Muscle layer of colon (tissue), 2 donors: Measurements from ENCODE around the gene CCL13.

ENCODE experiments used
- H3K27ac ChIP-seq: one replicate; pipeline ENCODE4 v1.7.0; 2013; ENCODE audit warnings: low read depth, mild to moderate bottlenecking, low read length, moderate library complexity
- H3K27me3 ChIP-seq, 2 donors: one replicate each; pipeline ENCODE4 v1.7.0; 2013; ENCODE audit warnings: low read length in 2 of 2, mild to moderate bottlenecking in 2 of 2; ENCODE audit not compliant: insufficient read depth in 2 of 2, control insufficient read depth in 1 of 2
- H3K36me3 ChIP-seq: one replicate; pipeline ENCODE4 v1.7.0; 2013; ENCODE audit warnings: mild to moderate bottlenecking, low read length; ENCODE audit not compliant: insufficient read depth
- H3K4me1 ChIP-seq: one replicate; pipeline ENCODE4 v1.7.0; 2013; ENCODE audit warnings: mild to moderate bottlenecking, low read length; ENCODE audit not compliant: insufficient read depth
- H3K4me3 ChIP-seq, 2 donors: one replicate each; pipeline ENCODE4 v1.7.0; 2013; ENCODE audit warnings: low read length in 2 of 2, low read depth in 1 of 2, mild to moderate bottlenecking in 1 of 2, moderate library complexity in 1 of 2
- H3K9ac ChIP-seq: one replicate; pipeline ENCODE4 v1.7.0; 2013; ENCODE audit warnings: low read length
- H3K9me3 ChIP-seq: one replicate; pipeline ENCODE4 v1.7.0; 2013; ENCODE audit warnings: mild to moderate bottlenecking, low read length
- donor health status: abdominal sarcoma.
- donor health status: Adenocarcinoma of cecum.

Gene CCL13

DNA sequence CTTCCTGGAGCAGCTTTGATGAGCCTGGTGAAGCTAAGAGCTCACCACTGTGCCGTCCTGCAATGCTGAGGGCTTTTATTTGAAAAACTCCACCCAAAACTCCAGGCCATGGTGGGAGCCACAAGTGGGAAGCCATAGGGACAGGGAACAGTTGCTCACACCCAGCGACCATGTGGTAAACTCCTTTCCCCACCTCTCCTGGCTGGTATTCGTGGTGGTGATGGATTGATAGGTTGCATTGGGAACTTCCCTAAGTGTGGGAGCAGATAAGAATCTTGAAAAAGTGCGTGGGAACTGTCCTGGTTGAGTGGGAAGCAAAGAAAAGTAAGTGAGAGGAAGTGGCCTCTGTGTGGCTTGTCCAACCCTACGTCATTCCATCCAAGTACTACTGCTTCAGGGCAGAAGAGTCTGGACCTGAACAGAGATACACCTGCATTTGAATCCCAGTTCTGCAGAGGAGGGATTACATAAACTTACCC lies 6.9 kb downstream of the CCL13 start, which contains the start of gene CCL1:
CCL1 (minus strand) TSS at position 51 of the 479 bp plus-strand sequence. CDS start 72 bp downstream, outside the sequence.
- no peak within 1 kb of the TSS for H3K4me3 ChIP-seq
- peaks cover 0 to 5% of the 10 kb centered on the region in 2 donors for H3K27me3 ChIP-seq
- no peaks in the 10 kb centered on the region for H3K4me1 ChIP-seq
- no peaks in the 10 kb centered on the region for H3K9me3 ChIP-seq
- H3K9ac ChIP-seq: no peak within 1 kb of the TSS
- H3K27ac ChIP-seq: no peak within 1 kb of the TSS
- H3K36me3 ChIP-seq: no peaks in the 10 kb centered on the region

- Histone ChIP-seq H3K27ac (no peak overlapping the region), H3K36me3 (no peaks in the 10 kb centered on the region), H3K9me3 (no peaks in the 10 kb centered on the region), H3K4me3 (no peak overlapping the region), H3K9ac (no peak overlapping the region), H3K27me3 (peaks cover 0 to 5% of the 10 kb centered on the region in 2 donors), H3K4me1 (no peaks in the 10 kb centered on the region)
Measured at GRCh38 chr17:34364751-34365150, 8.5 kb downstream of the CCL13 start.

DNA sequence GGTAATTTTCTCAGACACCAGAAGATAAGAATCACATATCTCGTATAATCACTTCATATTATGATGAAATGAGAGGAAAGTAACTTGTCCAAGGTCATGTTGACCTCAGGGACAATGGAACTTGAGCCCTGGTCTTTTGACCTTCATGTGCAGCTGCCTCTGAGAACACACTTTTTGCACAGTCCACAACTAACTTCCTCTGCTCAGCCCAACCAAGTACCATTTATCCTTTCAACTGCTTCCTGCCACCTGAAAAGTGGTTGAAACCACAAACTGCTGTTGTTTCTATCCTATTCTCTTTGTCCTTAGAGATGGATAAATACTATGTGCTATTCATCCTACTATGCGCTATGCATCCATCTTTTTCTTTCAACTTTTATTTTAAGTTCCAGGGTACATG lies 9.1 kb downstream of the CCL13 start:
- peaks cover 0 to 5% of the 10 kb centered on the region in 2 donors for H3K27me3 ChIP-seq
- no peaks in the 10 kb centered on the region for H3K9me3 ChIP-seq
- H3K4me3 ChIP-seq: no peak overlapping the region
- H3K9ac ChIP-seq: no peak overlapping the region
- no peaks in the 10 kb centered on the region for H3K36me3 ChIP-seq
- H3K4me1 ChIP-seq: no peaks in the 10 kb centered on the region
- H3K27ac ChIP-seq: no peak overlapping the region

- Histone ChIP-seq H3K27me3 (peaks cover 0 to 5% of the 10 kb centered on the region in 2 donors), H3K4me1 (no peaks in the 10 kb centered on the region), H3K27ac (no peak overlapping the region), H3K9me3 (no peaks in the 10 kb centered on the region), H3K9ac (no peak overlapping the region), H3K4me3 (no peak overlapping the region), H3K36me3 (no peaks in the 10 kb centered on the region)
Measured at GRCh38 chr17:34366010-34366409, 9.7 kb downstream of the CCL13 start.

DNA sequence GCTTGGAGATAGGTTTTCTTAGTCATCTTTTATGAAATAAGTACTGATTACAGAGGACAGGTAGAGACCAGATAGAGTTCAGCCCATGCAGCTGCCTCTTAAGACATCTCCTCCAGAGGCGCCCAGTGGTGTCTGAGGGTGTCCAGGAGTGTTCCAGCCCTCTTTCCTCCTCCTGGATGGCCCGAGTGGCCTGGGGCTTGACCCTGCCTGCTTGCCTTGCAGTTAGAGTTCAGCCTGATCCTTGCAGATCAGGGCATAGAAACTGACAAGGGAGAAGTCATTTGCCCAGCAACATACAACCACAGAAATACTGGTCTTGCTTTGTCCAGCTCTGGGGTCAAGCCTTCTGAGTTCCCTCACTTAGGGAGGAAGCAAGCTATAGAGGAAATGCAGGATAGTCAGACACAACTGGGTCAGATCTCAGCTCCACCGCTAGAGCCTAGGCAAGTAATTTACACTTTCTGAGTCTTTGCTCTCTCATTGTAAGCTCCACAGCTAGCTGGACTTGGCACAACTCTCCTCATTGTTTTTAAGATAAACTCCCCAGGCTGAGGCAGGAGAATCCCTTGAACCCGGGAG lies 10.3 kb downstream of the CCL13 start:
- H3K4me3 ChIP-seq: no peak overlapping the region
- H3K27ac ChIP-seq: no peak overlapping the region
- no peaks in the 10 kb centered on the region for H3K36me3 ChIP-seq
- peaks cover 0 to 5% of the 10 kb centered on the region in 2 donors for H3K27me3 ChIP-seq
- no peaks in the 10 kb centered on the region for H3K9me3 ChIP-seq
- H3K9ac ChIP-seq: no peak overlapping the region
- no peaks in the 10 kb centered on the region for H3K4me1 ChIP-seq

GRCh38 chr17:34367486-34368195 lies 11.4 kb downstream of the CCL13 start:
- Histone ChIP-seq H3K27ac (no peak overlapping the region), H3K9ac (no peak overlapping the region), H3K4me3 (no peak overlapping the region), H3K27me3 (no peaks in the 10 kb centered on the region), H3K9me3 (no peaks in the 10 kb centered on the region), H3K4me1 (no peaks in the 10 kb centered on the region), H3K36me3 (no peaks in the 10 kb centered on the region)

- Histone ChIP-seq H3K9ac (no peak overlapping the region), H3K9me3 (no peaks in the 10 kb centered on the region), H3K4me1 (no peaks in the 10 kb centered on the region), H3K36me3 (no peaks in the 10 kb centered on the region), H3K27me3 (no peaks in the 10 kb centered on the region), H3K27ac (no peak overlapping the region), H3K4me3 (no peak overlapping the region)
Measured at GRCh38 chr17:34368196-34368945, 12.1 kb downstream of the CCL13 start.

GRCh38 chr17:34368946-34369500 lies 12.7 kb downstream of the CCL13 start:
- no peaks in the 10 kb centered on the region for H3K36me3 ChIP-seq
- H3K9ac ChIP-seq: no peak overlapping the region
- H3K27me3 ChIP-seq: no peaks in the 10 kb centered on the region
- no peaks in the 10 kb centered on the region for H3K9me3 ChIP-seq
- H3K4me1 ChIP-seq: no peaks in the 10 kb centered on the region
- no peak overlapping the region for H3K27ac ChIP-seq
- no peak overlapping the region for H3K4me3 ChIP-seq

DNA sequence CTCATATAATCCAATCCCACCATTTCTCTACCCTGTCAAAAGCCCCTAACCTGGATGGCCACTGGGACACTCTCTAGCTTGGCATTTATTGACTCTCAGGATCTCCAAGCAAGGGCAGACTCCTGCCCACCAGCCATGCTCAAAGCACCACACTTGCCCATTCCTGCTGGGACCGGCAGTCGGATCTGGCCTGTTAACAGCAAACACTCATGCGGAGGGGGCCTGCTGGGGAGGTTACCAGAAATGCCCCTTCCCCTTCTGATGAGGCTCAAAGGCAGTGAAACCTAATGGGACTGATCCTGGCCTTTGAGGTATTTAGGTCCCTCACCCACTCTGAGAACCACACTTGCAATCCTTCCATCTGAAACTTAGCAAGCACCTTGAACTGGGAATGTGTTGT lies 13.3 kb downstream of the CCL13 start:
- Histone ChIP-seq H3K4me1 (no peaks in the 10 kb centered on the region), H3K27ac (no peak overlapping the region), H3K4me3 (no peak overlapping the region), H3K27me3 (no peaks in the 10 kb centered on the region), H3K36me3 (no peaks in the 10 kb centered on the region), H3K9me3 (no peaks in the 10 kb centered on the region), H3K9ac (no peak overlapping the region)

GRCh38 chr17:34370376-34370996 lies 14.2 kb downstream of the CCL13 start:
- Histone ChIP-seq H3K27me3 (no peaks in the 10 kb centered on the region), H3K36me3 (no peaks in the 10 kb centered on the region), H3K9me3 (no peaks in the 10 kb centered on the region), H3K4me3 (no peak overlapping the region), H3K4me1 (no peaks in the 10 kb centered on the region), H3K27ac (no peak overlapping the region), H3K9ac (no peak overlapping the region)

DNA sequence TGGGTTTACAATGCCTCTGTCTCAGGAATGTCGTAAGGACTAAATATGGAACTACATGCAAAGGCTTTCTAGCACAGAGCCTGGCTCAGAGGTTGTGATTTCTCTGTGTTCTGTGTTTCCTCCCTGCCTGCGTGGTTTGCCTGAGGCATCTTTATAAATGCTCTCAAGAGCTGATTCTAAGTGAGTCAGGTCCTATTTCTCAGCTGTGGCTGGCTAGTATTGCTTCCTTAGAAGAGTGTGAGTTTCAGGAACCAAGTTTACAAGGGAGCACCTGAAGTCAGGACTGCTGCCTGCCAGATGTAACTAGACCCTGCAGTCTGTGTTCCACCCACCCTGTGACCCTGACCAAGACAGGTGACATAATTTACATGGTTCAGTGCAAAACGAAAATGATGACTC lies 14.7 kb downstream of the CCL13 start:
- Histone ChIP-seq H3K9ac (no peak overlapping the region), H3K36me3 (no peaks in the 10 kb centered on the region), H3K4me1 (no peaks in the 10 kb centered on the region), H3K4me3 (no peak overlapping the region), H3K27me3 (no peaks in the 10 kb centered on the region), H3K9me3 (no peaks in the 10 kb centered on the region), H3K27ac (no peak overlapping the region)
